Measurements from ENCODE around the gene FAM149A.

DNA sequence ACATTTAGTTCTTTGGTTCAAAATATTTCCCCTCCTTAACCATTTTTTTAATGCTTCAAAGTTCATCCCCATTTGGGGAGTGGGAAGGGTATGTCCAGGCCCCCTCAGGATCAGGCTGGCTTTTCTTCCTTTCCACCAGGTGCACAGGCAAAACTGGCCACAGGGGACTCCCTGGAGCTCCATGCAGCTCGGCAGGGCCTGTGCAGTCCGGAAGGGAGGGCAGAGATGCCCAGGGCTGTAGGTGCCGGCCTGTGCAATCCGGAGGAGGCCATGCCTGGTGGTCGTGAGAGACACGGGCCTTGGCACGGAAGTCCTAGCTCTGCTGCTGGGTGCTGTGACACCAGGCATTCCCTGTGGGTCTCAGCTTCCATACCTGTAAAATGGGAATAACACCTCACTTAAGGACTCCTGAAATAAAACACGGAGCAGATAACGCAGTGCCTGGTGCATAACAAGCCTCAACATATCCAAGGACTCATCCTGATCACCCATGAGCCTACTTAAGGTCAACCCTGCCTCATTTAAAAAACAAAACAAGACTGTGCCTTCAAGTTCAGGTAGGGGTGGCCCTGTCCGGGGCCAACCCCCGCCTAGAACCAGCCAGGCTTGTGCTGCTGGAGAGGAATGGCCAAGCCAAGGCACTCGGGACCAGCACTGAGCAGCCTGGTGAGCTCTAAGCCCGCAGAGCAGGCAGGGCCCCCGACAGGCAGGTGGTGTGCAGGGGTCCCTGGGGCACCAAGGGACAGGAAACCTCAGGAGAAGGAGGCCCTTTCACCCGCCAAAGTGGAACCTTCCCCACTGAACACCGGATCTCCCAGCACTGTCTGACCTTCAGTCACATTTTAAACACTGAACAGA is 65.7 kb downstream of the FAM149A start:
- TF ChIP-seq, protein P1, sequence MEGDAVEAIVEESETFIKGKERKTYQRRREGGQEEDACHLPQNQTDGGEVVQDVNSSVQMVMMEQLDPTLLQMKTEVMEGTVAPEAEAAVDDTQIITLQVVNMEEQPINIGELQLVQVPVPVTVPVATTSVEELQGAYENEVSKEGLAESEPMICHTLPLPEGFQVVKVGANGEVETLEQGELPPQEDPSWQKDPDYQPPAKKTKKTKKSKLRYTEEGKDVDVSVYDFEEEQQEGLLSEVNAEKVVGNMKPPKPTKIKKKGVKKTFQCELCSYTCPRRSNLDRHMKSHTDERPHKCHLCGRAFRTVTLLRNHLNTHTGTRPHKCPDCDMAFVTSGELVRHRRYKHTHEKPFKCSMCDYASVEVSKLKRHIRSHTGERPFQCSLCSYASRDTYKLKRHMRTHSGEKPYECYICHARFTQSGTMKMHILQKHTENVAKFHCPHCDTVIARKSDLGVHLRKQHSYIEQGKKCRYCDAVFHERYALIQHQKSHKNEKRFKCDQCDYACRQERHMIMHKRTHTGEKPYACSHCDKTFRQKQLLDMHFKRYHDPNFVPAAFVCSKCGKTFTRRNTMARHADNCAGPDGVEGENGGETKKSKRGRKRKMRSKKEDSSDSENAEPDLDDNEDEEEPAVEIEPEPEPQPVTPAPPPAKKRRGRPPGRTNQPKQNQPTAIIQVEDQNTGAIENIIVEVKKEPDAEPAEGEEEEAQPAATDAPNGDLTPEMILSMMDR (IDR thresholded peaks at IDR 0.05), result no peak
- TF ChIP-seq POLR2A (IDR thresholded peaks at IDR 0.05) (no peak), POLR2AphosphoS5 (IDR thresholded peaks at IDR 0.05) (no peak)
